GM23338 (cell line): ENCODE data around the gene PERM1. TPM values are rescaled to one million over a fixed set of nuclear protein-coding genes. Genes with fewer than 3 reads are reported as not detected.
A peak's percentile ranks its signal among the peaks of the same experiment; 100 is the strongest.

ENCODE experiments used
- ATAC-seq: fragments of 200-7000 bp; cut with Tn5 transposase; 3 replicates; pipeline ENCODE4 v1.9.1; 2020
- DNase-seq: peaks from one replicate; pipeline ENCODE4 v3.0.0-alpha.2; 2015; ENCODE audit warnings: low spot score
- H2AFZ ChIP-seq: fragments of 200-600 bp; sonication (generic); 2 replicates; pipeline ENCODE4 v1.8.0; 2016; ENCODE audit warnings: antibody characterized with exemption, mild to moderate bottlenecking, moderate library complexity
- H3F3A ChIP-seq: fragments of 200-600 bp; sonication (generic); replicated peaks from 2 replicates; pipeline ENCODE4 v1.8.0; 2017; ENCODE audit warnings: antibody characterized with exemption, mixed run types, low read depth
- H3K27ac ChIP-seq: fragments of 200-600 bp; sonication (generic); 2 replicates; pipeline ENCODE4 v1.6.1; 2016; ENCODE audit warnings: low read depth
- H3K27me3 ChIP-seq: fragments of 200-600 bp; sonication (generic); 2 replicates; pipeline ENCODE4 v1.8.0; 2016; ENCODE audit warnings: mild to moderate bottlenecking, mixed run types, moderate library complexity; ENCODE audit not compliant: insufficient read depth
- H3K36me3 ChIP-seq: fragments of 200-600 bp; sonication (generic); 2 replicates; pipeline ENCODE4 v1.8.0; 2016; ENCODE audit warnings: mild to moderate bottlenecking; ENCODE audit not compliant: insufficient read depth
- H3K4me1 ChIP-seq: fragments of 200-600 bp; sonication (generic); 2 replicates; pipeline ENCODE4 v1.8.0; 2016; ENCODE audit warnings: mild to moderate bottlenecking, moderate library complexity; ENCODE audit not compliant: insufficient read depth
- H3K4me2 ChIP-seq: fragments of 200-600 bp; sonication (generic); 2 replicates; pipeline ENCODE4 v1.7.1; 2017; ENCODE audit warnings: mixed run types
- H3K4me3 ChIP-seq: fragments of 200-600 bp; sonication (generic); 2 replicates; pipeline ENCODE4 v1.6.1; 2016; ENCODE audit warnings: mixed run types
- H3K79me2 ChIP-seq: fragments of 200-600 bp; sonication (generic); replicated peaks from 2 replicates; pipeline ENCODE4 v1.8.0; 2017; ENCODE audit warnings: mild to moderate bottlenecking; ENCODE audit not compliant: insufficient read depth
- H3K9me2 ChIP-seq: fragments of 200-600 bp; sonication (generic); 2 replicates; pipeline ENCODE4 v1.8.0; 2017; ENCODE audit not compliant: insufficient read depth
- H4K20me1 ChIP-seq: fragments of 200-600 bp; sonication (generic); replicated peaks from 2 replicates; pipeline ENCODE4 v1.8.0; 2017; ENCODE audit warnings: mild to moderate bottlenecking; ENCODE audit not compliant: insufficient read depth
- H3K27ac Mint-ChIP-seq: 2 replicates; pipeline ENCODE4 v1.8.0; 2020; ENCODE audit warnings: inconsistent platforms, mild to moderate bottlenecking, moderate library complexity, mixed read lengths
- H3K27me3 Mint-ChIP-seq: 3 replicates; pipeline ENCODE4 v1.8.0; 2022; ENCODE audit warnings: low read depth, mild to moderate bottlenecking, moderate library complexity, mixed read lengths, inconsistent platforms; ENCODE audit not compliant: insufficient read depth, poor library complexity
- H3K36me3 Mint-ChIP-seq: 3 replicates; pipeline ENCODE4 v1.8.0; 2021; ENCODE audit warnings: low read depth, mild to moderate bottlenecking, inconsistent platforms, moderate library complexity, mixed read lengths
- H3K4me1 Mint-ChIP-seq: 3 replicates; pipeline ENCODE4 v1.8.0; 2020; ENCODE audit warnings: mild to moderate bottlenecking, inconsistent platforms, mixed read lengths
- H3K4me3 Mint-ChIP-seq: 3 replicates; pipeline ENCODE4 v1.8.0; 2021; ENCODE audit warnings: moderate library complexity, mild to moderate bottlenecking, inconsistent platforms, mixed read lengths
- H3K9me3 Mint-ChIP-seq: 3 replicates; pipeline ENCODE4 v1.8.0; 2020; ENCODE audit warnings: moderate library complexity, mild to moderate bottlenecking, inconsistent platforms, mixed read lengths
- CREB1 ChIP-seq: fragments of 250-450 bp; sonication (Bioruptor Pico); IDR thresholded peaks from 2 replicates; pipeline ENCODE4 v1.5.0; 2020; ENCODE audit warnings: low read depth, mild to moderate bottlenecking, moderate library complexity
- EZH2 ChIP-seq: fragments of 200-600 bp; sonication (generic); IDR thresholded peaks from one replicate; pipeline ENCODE4 v1.8.0; 2017; ENCODE audit warnings: antibody characterized with exemption, mild to moderate bottlenecking, low read depth; ENCODE audit not compliant: unreplicated experiment
- EZH2phosphoT487 ChIP-seq: fragments of 200-600 bp; sonication (generic); IDR thresholded peaks from one replicate; pipeline ENCODE4 v1.8.1; 2018; ENCODE audit warnings: antibody characterized with exemption; ENCODE audit not compliant: unreplicated experiment
- JUNB ChIP-seq: IDR thresholded peaks from one replicate; pipeline ENCODE4 v1.6.1; 2016; ENCODE audit warnings: antibody characterized with exemption; ENCODE audit not compliant: unreplicated experiment
- NANOG ChIP-seq: IDR thresholded peaks from 2 replicates; pipeline ENCODE4 v1.6.1; 2016; ENCODE audit warnings: antibody characterized with exemption, borderline replicate concordance
- POLR2AphosphoS5 ChIP-seq: IDR thresholded peaks from 2 replicates; pipeline ENCODE4 v1.6.1; 2016; ENCODE audit warnings: antibody characterized with exemption, low read depth
- STAT1 ChIP-seq: IDR thresholded peaks from one replicate; pipeline ENCODE4 v1.6.1; 2016; ENCODE audit warnings: antibody characterized with exemption; ENCODE audit not compliant: unreplicated experiment
- ZNF114 ChIP-seq: fragments of 250-450 bp; sonication (Bioruptor Pico); IDR thresholded peaks from 2 replicates; pipeline ENCODE4 v1.5.0; 2020; ENCODE audit warnings: mild to moderate bottlenecking, moderate library complexity
- ZNF331 ChIP-seq: fragments of 250-450 bp; sonication (Bioruptor Pico); IDR thresholded peaks from 2 replicates; pipeline ENCODE4 v1.5.0; 2020; ENCODE audit warnings: low read depth, mild to moderate bottlenecking, moderate library complexity
- polyA plus RNA-seq: library from polyadenylated mRNA; unstranded; fragments of >200 nt; fragmentation: Nextera tagmentation; extraction: Ambion mirVana; gene quantifications from 2 replicates; pipeline ENCODE4 v1.2.1, GENCODE V29; 2016
- total RNA-seq: library from RNA; depleted of rRNA; stranded (reverse); fragments of >200 nt; shearing (Covaris generic); gene quantifications from 2 replicates; pipeline ENCODE4 v1.2.3, GENCODE V29; 2014
- TF ChIP-seq, protein P1 (sequence below), 2 experiments: fragments of 200-600 bp in 1 of 2; sonication (generic) in 1 of 2; conservative IDR thresholded peaks; 2 replicates each; pipeline versions ENCODE4 v1.5.1 to v1.6.1; 2016 to 2017; ENCODE audit warnings: antibody characterized with exemption in 2 of 2, low read depth in 2 of 2, mild to moderate bottlenecking in 2 of 2, moderate library complexity in 1 of 2
- TF ChIP-seq, protein P2 (sequence below): IDR thresholded peaks from one replicate; pipeline ENCODE4 v1.6.1; 2018; ENCODE audit warnings: antibody characterized with exemption; ENCODE audit not compliant: unreplicated experiment
- TF ChIP-seq, protein P3 (sequence below): IDR thresholded peaks from 2 replicates; pipeline ENCODE4 v1.6.1; 2016; ENCODE audit warnings: antibody characterized with exemption
- TF ChIP-seq, protein P4 (sequence below): fragments of 250-450 bp; sonication (Bioruptor Pico); IDR thresholded peaks from 2 replicates; pipeline ENCODE4 v1.5.0; 2020; ENCODE audit warnings: mild to moderate bottlenecking, moderate library complexity

Gene PERM1
- total and polyA plus RNA-seq, 2 experiments from 2014 or later: 1.1 TPM; not detected in 1

DNA sequence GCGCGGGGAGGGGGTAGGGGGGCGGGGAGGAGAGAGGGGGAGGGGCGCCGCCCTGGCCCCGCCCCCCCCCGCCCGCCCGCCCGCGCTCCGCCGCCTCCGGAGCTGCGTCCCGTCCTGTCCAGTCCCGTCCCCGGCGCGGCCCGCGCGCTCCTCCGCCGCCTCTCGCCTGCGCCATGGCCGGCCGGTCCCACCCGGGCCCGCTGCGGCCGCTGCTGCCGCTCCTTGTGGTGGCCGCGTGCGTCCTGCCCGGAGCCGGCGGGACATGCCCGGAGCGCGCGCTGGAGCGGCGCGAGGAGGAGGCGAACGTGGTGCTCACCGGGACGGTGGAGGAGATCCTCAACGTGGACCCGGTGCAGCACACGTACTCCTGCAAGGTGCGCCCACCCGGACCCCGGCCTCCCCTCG is 38.1 kb upstream of the PERM1 start, which contains the start of gene AGRN:
TSS of gene AGRN (plus strand) at position 121 of the 405 bp plus-strand sequence. CDS start at position 174, 53 bp downstream.
- Mint-ChIP-seq H3K27me3 (peaks cover 27% of the 10 kb centered on the region), H3K4me3 (peak within 1 kb of the TSS; percentile 67), H3K27ac (no peak within 1 kb of the TSS), H3K36me3 (peaks cover 20% of the 10 kb centered on the region), H3K9me3 (no peaks in the 10 kb centered on the region; the same call in 2 of the 3 replicates), H3K4me1 (peaks cover 29% of the 10 kb centered on the region)
- H3K36me3 ChIP-seq: no peaks in the 10 kb centered on the region
- ATAC-seq (peak; percentile 7; the same call in 2 of the 3 replicates), DNase-seq (peak; percentile 45)
- peaks cover 2% of the 10 kb centered on the region; the same call in 1 of the 2 replicates for H3K27me3 ChIP-seq
- TF ChIP-seq STAT1: no peak
- no peak for TF ChIP-seq EZH2phosphoT487
- no peak for TF ChIP-seq POLR2AphosphoS5
- TF ChIP-seq, protein P1, sequence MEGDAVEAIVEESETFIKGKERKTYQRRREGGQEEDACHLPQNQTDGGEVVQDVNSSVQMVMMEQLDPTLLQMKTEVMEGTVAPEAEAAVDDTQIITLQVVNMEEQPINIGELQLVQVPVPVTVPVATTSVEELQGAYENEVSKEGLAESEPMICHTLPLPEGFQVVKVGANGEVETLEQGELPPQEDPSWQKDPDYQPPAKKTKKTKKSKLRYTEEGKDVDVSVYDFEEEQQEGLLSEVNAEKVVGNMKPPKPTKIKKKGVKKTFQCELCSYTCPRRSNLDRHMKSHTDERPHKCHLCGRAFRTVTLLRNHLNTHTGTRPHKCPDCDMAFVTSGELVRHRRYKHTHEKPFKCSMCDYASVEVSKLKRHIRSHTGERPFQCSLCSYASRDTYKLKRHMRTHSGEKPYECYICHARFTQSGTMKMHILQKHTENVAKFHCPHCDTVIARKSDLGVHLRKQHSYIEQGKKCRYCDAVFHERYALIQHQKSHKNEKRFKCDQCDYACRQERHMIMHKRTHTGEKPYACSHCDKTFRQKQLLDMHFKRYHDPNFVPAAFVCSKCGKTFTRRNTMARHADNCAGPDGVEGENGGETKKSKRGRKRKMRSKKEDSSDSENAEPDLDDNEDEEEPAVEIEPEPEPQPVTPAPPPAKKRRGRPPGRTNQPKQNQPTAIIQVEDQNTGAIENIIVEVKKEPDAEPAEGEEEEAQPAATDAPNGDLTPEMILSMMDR (conservative IDR thresholded peaks at IDR 0.05; ENCODE audit: low read depth in 2 of 2): no peak
- TF ChIP-seq, protein P2, sequence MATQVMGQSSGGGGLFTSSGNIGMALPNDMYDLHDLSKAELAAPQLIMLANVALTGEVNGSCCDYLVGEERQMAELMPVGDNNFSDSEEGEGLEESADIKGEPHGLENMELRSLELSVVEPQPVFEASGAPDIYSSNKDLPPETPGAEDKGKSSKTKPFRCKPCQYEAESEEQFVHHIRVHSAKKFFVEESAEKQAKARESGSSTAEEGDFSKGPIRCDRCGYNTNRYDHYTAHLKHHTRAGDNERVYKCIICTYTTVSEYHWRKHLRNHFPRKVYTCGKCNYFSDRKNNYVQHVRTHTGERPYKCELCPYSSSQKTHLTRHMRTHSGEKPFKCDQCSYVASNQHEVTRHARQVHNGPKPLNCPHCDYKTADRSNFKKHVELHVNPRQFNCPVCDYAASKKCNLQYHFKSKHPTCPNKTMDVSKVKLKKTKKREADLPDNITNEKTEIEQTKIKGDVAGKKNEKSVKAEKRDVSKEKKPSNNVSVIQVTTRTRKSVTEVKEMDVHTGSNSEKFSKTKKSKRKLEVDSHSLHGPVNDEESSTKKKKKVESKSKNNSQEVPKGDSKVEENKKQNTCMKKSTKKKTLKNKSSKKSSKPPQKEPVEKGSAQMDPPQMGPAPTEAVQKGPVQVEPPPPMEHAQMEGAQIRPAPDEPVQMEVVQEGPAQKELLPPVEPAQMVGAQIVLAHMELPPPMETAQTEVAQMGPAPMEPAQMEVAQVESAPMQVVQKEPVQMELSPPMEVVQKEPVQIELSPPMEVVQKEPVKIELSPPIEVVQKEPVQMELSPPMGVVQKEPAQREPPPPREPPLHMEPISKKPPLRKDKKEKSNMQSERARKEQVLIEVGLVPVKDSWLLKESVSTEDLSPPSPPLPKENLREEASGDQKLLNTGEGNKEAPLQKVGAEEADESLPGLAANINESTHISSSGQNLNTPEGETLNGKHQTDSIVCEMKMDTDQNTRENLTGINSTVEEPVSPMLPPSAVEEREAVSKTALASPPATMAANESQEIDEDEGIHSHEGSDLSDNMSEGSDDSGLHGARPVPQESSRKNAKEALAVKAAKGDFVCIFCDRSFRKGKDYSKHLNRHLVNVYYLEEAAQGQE: no peak
- no peak for TF ChIP-seq NANOG
- no peak for TF ChIP-seq ZNF114 (CRISPR knock-in tag)
- no peak for TF ChIP-seq EZH2
- TF ChIP-seq JUNB: no peak
- TF ChIP-seq, protein P3, sequence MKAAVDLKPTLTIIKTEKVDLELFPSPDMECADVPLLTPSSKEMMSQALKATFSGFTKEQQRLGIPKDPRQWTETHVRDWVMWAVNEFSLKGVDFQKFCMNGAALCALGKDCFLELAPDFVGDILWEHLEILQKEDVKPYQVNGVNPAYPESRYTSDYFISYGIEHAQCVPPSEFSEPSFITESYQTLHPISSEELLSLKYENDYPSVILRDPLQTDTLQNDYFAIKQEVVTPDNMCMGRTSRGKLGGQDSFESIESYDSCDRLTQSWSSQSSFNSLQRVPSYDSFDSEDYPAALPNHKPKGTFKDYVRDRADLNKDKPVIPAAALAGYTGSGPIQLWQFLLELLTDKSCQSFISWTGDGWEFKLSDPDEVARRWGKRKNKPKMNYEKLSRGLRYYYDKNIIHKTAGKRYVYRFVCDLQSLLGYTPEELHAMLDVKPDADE: no peak
- TF ChIP-seq, protein P4, sequence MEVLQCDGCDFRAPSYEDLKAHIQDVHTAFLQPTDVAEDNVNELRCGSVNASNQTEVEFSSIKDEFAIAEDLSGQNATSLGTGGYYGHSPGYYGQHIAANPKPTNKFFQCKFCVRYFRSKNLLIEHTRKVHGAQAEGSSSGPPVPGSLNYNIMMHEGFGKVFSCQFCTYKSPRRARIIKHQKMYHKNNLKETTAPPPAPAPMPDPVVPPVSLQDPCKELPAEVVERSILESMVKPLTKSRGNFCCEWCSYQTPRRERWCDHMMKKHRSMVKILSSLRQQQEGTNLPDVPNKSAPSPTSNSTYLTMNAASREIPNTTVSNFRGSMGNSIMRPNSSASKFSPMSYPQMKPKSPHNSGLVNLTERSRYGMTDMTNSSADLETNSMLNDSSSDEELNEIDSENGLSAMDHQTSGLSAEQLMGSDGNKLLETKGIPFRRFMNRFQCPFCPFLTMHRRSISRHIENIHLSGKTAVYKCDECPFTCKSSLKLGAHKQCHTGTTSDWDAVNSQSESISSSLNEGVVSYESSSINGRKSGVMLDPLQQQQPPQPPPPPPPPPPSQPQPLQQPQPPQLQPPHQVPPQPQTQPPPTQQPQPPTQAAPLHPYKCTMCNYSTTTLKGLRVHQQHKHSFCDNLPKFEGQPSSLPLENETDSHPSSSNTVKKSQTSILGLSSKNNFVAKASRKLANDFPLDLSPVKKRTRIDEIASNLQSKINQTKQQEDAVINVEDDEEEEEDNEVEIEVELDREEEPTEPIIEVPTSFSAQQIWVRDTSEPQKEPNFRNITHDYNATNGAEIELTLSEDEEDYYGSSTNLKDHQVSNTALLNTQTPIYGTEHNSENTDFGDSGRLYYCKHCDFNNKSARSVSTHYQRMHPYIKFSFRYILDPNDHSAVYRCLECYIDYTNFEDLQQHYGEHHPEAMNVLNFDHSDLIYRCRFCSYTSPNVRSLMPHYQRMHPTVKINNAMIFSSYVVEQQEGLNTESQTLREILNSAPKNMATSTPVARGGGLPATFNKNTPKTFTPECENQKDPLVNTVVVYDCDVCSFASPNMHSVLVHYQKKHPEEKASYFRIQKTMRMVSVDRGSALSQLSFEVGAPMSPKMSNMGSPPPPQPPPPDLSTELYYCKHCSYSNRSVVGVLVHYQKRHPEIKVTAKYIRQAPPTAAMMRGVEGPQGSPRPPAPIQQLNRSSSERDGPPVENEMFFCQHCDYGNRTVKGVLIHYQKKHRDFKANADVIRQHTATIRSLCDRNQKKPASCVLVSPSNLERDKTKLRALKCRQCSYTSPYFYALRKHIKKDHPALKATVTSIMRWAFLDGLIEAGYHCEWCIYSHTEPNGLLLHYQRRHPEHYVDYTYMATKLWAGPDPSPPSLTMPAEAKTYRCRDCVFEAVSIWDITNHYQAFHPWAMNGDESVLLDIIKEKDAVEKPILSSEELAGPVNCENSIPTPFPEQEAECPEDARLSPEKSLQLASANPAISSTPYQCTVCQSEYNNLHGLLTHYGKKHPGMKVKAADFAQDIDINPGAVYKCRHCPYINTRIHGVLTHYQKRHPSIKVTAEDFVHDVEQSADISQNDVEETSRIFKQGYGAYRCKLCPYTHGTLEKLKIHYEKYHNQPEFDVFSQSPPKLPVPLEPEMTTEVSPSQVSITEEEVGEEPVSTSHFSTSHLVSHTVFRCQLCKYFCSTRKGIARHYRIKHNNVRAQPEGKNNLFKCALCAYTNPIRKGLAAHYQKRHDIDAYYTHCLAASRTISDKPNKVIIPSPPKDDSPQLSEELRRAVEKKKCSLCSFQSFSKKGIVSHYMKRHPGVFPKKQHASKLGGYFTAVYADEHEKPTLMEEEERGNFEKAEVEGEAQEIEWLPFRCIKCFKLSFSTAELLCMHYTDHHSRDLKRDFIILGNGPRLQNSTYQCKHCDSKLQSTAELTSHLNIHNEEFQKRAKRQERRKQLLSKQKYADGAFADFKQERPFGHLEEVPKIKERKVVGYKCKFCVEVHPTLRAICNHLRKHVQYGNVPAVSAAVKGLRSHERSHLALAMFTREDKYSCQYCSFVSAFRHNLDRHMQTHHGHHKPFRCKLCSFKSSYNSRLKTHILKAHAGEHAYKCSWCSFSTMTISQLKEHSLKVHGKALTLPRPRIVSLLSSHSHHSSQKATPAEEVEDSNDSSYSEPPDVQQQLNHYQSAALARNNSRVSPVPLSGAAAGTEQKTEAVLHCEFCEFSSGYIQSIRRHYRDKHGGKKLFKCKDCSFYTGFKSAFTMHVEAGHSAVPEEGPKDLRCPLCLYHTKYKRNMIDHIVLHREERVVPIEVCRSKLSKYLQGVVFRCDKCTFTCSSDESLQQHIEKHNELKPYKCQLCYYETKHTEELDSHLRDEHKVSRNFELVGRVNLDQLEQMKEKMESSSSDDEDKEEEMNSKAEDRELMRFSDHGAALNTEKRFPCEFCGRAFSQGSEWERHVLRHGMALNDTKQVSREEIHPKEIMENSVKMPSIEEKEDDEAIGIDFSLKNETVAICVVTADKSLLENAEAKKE (CRISPR knock-in tag): no peak
- no peak for TF ChIP-seq CREB1
- TF ChIP-seq ZNF331 (CRISPR knock-in tag): no peak
- peak within 1 kb of the TSS; percentile 94 for H3K4me2 ChIP-seq
- H2AFZ ChIP-seq: no peak within 1 kb of the TSS; the same call in 1 of the 2 replicates
- no peaks in the 10 kb centered on the region for H3F3A ChIP-seq
- H3K79me2 ChIP-seq: 0 out of 2 replicates have a peak, but pooled peaks cover 5% of the 10 kb centered on the region
- H4K20me1 ChIP-seq: 0 out of 2 replicates have a peak, but pooled peaks cover 4% of the 10 kb centered on the region
- H3K27ac ChIP-seq: no peak within 1 kb of the TSS
- peak within 1 kb of the TSS; percentile 68 for H3K4me3 ChIP-seq
- H3K9me2 ChIP-seq: no peaks in the 10 kb centered on the region
- H3K4me1 ChIP-seq: peaks cover 33% of the 10 kb centered on the region
